HG03575 (cell line): ENCODE measurements around the gene TPST1.
"Not testable (repeated sequence)": the region's sequence is repeated elsewhere in the genome, so short reads cannot be mapped to it uniquely, and the experiment has no call there.

Source experiments
- ATAC-seq: cut with Tn5 transposase; IDR thresholded peaks from one replicate; pipeline ENCODE4 v1.9.1; 2021; ENCODE audit not compliant: unreplicated experiment, insufficient number of reproducible peaks, low FRiP score; ENCODE audit errors: extremely low read depth

TPST1 gene

DNA sequence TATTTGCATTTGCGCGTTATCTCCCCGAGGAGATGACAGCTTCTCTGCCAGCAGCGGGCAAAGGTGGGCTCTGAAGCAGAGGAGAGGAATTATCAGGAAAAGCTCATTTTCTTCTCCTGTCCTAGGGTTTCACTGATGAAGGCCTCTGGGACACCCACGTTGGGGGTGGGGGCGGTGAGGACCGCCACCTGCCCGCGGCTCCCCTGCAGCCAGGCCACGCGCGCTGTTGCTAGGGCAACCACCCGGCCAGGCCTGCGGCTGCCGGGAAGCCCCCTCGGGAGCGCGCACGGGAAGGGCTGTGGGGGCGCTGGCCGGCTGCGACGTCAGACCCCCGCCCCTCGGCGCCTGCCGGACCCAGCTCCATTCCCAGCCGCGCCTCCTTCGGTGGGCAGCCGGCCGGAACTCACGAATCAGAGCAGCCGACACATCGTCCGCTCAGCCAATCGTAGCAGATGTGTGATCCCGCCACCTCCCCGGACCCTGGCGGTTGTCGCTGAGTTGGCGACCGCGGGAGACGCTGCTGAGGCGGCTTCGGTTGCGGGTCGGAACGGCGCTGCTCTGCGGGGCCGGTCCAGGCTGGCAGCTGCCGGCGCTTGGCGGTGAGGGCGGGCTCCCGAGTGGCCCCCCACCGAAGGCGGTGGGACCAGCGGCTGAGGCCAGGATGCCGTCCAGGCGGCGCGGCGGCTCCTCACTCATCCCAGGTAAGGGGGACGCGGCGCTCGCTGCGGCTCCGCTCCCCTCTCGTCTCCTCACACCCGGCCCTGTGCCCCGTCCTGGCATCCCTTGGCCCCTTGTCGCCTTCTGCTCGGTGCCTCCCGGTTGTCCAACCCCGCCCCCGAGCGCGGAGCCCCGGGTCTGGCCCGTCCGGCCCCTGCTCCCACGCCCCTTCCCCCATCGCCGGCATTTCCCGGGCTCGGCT lies at the start of gene TPST1:
Gene TPST1, plus strand, starts transcription at position 513 of the 919 bp plus-strand sequence. CDS start 35,092 bp downstream, outside the sequence.
- ATAC-seq: peak; percentile 75

DNA sequence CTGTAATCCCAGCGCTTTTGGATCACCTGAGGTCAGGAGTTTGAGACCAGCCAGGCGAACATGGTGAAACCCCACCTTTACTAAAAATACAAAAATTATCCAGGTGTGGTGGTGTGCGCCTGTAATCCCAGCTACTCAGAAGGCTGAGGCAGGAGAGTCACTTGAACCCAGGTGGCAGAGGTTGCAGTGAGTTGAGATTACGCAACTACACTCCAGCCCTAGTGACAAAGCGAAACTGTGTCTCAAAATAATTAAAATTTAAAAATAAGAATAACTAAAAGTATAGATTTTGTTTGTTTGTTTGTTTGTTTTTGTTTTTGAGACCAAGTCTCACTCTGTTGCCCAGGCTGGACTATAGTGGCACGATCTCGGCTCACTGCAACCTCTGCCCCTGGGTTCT lies 49.1 kb upstream of the TPST1 start:
- not testable (repeated sequence) for ATAC-seq

DNA sequence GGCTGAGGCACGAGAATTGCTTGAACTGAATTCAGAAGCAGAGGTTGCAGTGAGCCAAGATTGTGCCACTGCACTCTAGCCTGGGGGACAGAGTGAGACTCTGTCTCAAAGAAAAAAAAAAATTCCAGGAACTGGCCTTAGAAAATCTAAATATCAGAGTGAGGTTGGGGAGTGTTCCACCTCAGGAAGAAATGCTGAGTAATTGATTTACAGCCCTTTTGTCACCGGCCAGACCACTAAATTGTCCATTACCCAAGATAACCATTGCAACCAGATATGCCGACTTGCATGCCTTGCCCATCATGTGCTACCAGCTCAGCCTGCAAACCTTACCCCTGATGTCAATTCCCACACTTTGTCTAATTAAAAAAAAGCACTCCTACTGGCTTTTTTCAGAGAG lies 48.1 kb upstream of the TPST1 start:
- ATAC-seq: no peak

DNA sequence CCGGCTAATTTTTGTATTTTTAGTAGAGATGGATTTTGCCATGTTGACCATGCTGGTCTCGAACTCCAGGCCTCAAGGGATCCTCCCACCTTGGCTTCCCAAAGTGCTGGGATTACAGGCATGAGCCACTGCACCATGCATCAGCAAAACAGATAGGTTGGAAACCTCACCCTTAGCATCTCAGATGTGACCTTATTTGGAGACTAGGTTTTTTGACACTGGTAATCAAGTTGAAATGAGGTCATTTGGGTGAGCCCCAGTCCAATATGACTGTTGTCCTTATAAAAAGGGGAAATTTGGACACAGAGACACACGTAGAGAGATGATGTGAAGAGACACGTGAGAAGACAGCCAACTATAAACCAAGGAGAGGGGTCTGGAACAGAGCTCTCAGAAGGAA lies 42.5 kb upstream of the TPST1 start:
- no peak for ATAC-seq

DNA sequence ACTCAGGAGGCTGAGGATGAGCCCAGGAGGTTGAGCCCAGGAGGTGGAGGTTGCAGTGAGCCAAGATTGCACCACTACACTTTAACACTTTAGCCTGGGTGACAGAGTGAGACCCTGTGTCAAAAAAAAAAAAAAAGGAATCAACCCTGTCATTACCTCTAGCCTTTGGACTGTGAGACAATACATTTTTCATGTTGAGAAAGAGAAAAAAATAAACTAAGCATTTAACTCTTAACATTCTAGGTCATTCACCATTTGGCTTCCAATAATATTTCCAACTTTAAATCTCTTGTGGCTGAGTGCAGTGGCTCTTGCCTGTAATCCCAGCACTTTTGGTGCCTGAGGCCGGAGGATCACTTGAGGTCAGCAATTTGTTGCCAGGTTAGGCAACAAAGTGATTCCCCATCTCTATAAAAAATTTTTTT lies 41.9 kb upstream of the TPST1 start:
- ATAC-seq: no peak

DNA sequence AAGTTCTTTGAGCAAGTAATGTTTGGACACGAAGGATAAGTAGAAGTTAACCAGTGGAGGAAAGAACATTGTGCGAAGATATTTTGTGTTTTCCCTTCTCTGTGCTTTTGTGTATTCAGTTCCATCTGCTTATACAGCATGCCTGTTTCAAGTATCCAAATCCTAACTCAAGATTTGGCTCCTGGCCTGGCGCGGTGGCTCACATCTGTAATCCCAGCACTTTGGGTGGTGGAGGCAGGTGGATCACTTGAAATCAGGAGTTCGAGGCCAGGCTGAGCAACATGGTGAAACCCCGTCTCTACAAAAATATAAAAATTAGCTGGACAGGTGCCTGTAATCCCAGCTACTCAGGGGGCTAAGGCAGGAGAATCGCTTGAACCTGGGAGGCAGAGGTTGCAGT lies 40.8 kb upstream of the TPST1 start:
- no peak for ATAC-seq

DNA sequence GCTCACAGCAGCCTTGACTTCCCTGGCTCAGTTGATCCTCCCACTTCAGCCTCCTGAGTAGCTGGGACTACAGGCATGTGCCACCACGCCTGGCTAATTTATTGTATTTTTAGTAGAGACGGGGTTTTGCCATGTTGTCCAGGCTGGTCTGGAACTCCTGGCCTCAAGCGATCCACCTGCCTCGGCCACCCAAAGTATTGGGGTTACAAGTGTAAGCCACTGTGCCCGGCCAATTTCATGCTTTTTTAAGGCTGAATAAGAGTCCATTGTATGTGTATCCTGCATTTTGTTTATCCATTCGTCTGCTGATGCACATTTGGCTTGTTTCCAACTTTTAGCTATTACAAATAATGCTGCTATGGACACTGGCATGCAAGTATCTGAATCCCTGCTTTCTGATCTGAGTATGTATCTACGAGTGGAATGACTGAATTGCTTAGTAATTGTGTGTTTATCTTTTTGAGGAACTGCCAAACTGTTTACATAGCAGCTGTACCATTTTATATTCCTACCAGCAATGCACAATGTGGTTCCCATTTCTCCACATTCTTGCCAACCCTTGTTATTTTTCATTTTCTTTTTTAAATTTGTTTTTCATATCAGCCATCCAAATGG lies 37.3 kb upstream of the TPST1 start:
- ATAC-seq: no peak

DNA sequence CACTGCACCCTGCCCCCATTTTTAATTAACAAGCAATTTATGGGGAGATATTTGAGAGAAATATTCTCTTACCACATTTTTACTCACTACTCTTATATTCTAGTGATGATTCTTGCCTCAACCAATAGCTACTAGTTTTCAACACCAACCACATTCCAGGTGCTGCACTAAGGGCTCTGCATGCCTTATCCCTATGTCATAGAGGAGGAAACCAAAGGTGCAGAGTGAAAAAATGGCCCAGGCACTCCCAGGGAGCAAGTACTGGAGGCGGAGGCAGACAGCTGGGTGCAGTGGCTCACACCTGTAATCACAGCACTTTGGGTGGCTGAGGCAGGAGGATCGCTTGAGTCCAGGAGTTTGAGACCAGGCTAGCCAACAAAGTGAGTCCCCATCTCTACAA lies 35.5 kb upstream of the TPST1 start:
- no peak for ATAC-seq

DNA sequence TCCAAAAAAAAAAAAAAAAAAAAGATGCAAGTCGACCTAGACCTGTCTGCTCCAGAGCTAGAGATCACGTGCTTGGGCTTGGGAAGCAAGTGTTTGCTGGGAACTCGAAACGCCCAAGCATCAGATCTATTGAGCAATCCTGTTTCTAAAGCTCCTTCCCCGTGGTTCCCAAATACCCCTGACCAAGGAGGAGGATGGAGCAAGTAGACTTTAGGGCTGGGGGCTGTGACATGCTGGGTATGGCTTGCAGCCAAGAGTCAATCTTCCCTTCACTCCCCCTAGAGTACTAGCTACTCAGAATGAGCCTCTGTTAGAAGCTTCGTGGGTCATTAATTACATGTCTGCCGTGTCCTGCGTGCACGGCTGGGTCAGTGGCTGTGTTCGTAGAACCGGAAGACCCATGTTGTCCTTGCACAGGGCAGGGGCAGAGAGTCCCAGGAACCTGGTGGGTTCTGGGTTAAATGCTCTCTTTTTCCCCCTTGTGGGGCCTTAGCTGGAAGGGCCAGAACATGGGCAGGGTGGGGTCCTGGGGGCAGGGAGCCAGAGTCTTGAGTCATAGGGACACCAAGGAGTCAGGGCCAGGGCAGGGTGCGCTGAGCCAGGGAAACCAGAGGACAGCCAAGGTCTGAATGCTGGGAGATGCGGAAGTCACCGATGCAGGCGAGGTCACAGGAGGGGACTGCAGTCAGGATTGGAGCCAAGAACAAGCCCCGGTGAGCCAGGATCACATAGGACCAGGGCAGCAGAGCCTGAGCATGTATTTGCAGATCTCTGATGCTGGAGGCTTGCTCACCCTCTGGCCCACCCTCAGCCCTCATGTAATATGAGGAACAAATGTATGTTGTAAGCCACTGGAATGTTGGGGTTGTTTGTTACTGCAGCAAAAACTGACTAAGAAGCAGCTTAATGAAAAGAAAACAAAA lies 34.6 kb upstream of the TPST1 start:
- ATAC-seq: no peak

DNA sequence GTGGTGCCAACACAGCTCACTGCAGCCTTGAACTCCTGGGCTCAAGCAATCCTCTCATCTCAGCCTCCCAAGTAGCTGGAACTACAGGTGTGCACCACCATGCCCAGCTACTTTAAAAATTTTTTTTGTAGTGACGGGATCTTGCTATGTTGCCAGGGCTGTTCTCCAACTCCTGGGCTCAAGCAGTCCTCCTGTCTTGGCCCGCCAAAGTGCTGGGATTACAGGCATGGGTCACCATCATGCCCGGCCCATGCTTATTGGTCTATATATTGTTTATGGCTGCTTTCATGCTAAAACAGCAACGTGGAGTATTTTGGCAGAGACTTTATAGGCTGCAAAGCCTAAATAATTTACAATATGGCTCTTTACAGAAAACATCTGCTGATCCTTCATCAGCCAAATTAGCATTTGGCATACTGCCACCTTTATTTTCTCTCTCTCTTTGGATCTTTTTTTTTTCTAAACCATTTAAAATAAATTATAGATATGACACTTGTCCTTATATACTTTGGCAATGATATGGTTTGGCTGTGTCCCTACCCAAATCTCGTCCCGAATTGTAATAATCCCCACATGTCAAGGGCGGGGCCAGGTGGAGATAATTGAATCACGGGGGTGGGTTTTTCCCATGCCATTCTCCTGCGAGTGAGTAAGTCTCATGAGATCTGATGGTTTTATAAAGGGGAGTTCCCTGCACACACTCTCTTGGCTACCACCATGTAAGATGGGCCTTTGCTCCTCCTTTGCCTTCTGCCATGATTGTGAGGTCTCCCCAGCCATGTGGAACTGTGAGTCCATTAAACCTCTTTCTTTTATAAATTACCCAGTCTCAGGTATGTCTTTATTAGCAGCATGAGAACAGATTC lies 32.4 kb upstream of the TPST1 start:
- not testable (repeated sequence) for ATAC-seq

DNA sequence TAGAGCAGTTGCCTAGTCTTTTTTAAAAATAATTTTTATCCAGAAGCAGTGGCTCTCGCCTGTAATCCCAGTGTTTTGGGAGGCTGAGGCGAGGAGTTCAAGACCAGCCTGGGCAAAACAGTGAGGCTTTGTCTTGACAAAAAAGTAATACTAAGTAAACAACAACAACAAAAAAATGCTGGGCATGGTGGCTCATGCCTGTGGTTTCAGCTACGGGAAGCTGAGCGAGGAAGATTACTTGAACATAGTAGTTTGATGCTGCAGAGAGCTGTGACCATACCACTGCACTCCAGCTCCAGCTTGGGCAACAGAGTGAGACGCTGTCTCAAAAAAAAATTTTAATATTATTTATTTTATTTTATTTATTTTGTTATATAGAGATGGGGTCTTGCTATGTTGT lies 31.3 kb upstream of the TPST1 start:
- ATAC-seq: no peak

DNA sequence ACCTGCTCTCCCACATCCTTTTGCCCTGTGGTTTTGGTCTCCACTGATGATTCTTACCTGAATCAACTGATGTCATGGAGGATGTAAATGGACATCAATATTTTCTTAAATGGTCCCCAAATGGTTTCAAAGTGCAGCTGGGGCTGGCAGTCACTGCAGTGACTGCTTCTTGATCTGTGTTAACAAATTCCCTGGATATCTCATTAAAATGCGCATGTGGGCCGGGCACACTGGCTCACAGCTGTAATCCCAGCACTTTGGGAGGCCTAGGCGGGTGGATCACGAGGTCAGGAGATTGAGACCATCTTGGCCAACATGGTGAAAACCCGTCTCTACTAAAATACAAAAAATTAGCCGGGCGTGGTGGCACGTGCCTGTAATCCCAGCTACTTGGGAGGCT lies 30.1 kb upstream of the TPST1 start:
- ATAC-seq: not testable (repeated sequence)

DNA sequence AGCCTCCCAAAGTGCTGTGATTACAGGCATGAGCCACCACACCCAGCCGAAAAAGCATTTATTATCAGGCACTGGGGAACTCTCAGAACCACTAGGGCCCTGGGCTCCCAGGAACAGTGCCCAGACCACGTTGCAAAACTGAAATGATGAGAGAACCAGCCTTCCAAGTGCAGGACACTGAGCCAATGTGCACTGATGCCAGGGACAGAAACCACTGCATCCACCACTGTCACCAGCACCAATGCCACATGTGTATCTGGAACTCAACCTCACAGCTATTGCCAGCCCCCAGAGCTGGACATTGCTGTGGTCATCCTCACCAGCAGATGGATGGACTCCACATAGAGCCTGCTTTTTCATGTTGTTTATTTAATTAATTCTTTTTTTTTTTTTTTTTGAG lies 28.2 kb upstream of the TPST1 start:
- no peak for ATAC-seq

DNA sequence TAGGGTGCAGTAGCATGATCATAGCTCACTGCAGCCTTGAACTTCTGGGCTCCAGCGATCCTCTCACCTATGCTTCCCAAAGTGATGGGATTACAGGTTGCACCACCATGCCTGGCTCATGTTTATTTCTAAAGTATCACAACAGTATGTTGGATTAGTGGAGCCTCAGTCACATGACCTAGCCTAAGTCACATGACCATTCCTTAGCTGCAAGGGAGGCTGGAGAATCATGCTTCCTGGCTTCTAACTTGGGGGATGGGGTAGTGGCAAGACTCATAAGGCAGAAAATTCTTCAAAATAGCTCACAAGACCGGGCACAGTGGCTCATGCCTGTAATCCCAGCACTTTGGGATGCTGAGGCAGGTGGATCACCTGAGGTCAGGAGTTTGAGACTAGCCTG lies 26.9 kb upstream of the TPST1 start:
- no peak for ATAC-seq

DNA sequence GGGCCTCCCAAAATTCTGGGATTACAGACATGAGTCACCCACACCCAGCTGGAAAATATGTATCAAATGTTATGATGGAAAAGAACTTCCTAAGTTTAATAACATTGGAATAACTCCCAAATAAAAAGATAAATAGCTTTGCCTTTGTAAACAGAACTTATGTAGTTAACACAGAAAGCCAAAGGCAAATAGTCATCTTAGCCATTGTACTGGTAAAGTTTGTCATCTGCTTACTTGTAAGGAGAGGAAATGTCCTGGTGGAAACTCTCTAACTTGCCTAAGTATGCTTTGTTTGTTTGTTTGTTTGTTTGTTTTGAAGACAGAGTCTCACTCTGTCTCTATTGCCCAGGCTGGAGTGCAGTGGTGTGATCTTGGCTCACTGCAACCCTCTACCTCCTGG lies 23.8 kb upstream of the TPST1 start:
- ATAC-seq: no peak

DNA sequence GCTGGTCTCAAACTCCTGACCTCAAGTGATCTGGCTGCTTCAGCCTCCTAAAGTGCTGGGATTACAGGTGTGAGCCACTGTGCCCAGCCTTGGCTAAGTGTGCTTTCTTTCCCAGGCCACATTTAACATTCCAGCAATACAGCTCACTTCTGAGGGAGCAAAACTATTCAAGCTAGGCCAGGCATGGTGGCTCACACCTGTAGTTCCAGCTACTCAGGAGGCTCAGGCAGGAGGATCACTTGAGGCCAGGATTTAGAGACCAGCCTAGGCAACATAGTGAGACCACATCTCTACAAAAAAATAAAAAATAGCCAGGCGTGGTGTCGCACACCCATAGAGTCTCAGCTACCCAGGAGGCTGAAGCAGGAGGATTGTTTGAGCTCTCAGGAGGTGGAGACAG lies 23.3 kb upstream of the TPST1 start:
- no peak for ATAC-seq

DNA sequence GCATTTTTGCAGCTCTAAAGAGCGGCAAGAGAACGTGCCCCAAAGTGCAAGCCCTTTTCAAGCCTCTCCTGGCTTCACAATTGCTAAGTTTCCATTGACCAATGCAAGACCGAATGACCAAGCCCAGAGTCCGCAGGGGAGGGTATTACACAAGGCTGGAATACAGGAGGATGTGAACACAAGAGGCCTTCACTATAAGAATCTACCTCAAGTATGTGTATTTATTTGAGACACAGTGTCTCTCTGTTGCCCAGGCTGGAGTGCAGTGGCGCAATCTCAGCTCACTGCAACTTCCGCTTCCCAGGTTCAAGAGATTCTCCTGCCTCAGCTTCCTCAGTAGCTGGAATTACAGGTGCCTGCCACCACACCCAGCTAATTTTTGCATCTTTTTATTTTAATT lies 22.2 kb upstream of the TPST1 start:
- no peak for ATAC-seq

DNA sequence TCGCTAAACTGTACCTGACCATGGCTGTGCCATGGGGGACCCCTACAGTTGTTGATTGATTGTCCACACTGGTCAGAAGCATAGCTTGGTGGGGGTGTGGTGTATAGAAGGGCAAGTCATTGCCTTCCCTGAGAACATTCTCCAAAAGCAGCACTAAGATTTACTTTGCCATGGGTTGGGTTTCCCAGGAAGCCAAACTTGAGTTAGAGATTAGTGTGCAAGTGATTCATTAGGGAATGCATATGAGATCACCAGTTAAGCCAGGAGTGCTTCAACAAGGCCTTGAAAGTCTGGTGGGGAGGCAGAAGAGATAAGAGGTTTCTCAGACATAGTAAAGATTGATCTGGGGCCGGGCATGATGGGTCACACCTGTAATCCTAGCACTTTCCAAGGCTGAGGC lies 21.4 kb upstream of the TPST1 start:
- ATAC-seq: no peak
